HPDE6-E6E7 (cell line): ENCODE data around the gene KCTD3.
A peak's percentile ranks its signal among the peaks of the same experiment; 100 is the strongest.

Experiments
- DNase-seq: peaks from one replicate; pipeline ENCODE4 v3.0.0; 2011; ENCODE audit warnings: missing footprints; ENCODE audit errors: extremely low spot score

Gene KCTD3

GRCh38 chr1:215566556-215567490 is at the start of gene KCTD3:
Gene KCTD3 (plus strand): TSS chr1:215567304. CDS start chr1:215567686, 382 bp downstream.
- DNase-seq, result peak; percentile 37

DNA sequence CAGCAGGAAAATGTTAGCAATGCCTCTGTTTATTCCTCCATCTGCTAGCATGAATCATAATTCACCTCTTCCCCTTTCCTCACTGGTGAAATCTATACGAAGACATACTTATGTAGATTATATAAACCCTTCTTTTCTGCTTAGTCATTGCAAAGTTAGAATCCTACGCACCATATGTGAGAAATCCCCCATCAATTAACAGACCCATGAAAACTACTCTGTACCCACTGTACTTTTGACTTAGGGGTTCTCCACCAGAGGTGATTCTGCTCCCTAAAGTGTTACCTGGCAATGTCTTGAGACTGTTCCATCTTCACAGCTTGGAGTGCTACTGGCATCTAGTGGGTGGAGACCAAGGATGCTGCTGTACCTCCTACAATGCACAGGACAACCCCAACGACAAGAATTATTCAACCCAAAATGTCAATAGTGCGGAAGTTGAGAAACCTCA is 49.6 kb upstream of the KCTD3 start:
- no peak for DNase-seq

DNA sequence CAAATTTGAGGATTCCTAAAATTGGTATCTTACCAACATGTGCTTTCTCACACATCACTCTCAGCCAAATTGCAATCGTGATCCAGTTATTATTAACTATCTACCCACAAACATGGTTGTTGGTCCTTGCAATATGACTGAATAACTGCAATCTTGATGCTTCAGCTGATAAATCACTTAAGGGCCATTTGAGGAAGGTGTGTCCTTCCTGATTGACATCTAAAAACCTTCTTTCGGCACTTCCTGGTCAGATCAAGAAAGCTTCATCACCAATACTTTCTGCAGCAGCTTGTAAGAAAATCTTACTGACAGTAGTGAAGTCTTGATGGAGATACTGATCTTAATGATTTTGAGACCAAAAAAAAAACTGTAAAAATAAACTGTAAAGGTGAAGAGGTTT is 48.5 kb upstream of the KCTD3 start:
- DNase-seq, result no peak

GRCh38 chr1:215521279-215521678 is 45.8 kb upstream of the KCTD3 start:
- no peak for DNase-seq

GRCh38 chr1:215523128-215523861 is 43.8 kb upstream of the KCTD3 start:
- DNase-seq, result no peak

GRCh38 chr1:215523906-215524305 is 43.2 kb upstream of the KCTD3 start:
- DNase-seq, result no peak

GRCh38 chr1:215526147-215526845 is 40.8 kb upstream of the KCTD3 start:
- DNase-seq, result no peak

DNA sequence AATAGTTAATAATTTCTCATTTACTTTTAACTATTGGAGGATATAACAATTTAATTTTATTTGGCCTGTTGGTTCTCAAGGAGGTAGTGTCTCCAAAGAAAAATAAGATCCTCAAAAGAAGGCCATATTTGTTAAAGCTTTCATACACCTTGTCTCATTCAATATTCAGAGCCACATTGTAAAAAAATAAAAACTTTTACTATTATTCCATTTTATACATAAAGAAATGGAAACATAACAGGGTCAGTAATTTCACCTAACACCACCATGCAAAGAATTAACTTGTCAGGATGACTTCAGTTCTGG is 40.3 kb upstream of the KCTD3 start:
- DNase-seq, result no peak

- no peak for DNase-seq
Measured at GRCh38 chr1:215529111-215529510, 38.0 kb upstream of the KCTD3 start.

GRCh38 chr1:215529571-215529970 is 37.5 kb upstream of the KCTD3 start:
- DNase-seq, result no peak

DNA sequence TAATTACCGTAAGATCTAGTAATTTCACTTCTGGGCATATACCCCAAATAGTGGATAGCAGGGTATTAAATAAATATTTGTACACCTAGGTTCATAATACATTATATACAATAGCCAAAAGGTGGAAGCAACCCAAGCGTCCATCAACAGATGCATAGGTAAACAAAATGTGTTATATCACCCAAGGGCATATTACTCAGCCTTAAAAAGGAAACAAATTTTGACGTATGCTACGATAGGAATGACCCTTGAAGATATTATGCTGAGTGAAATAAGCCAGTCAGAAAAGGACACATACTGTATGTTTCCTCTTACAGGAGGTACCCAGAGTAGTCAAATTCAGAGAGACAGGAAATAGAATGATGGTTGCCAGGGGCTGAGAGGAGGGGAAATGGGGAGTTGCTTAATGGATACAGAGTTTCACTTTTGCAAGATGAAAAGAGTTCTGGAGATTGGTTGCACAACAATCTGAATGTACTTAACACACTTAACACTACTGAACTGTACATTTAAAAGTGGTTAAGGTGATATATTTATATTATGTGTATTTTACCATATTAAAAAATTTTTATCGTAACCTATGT is 36.6 kb upstream of the KCTD3 start:
- DNase-seq, result no peak

DNA sequence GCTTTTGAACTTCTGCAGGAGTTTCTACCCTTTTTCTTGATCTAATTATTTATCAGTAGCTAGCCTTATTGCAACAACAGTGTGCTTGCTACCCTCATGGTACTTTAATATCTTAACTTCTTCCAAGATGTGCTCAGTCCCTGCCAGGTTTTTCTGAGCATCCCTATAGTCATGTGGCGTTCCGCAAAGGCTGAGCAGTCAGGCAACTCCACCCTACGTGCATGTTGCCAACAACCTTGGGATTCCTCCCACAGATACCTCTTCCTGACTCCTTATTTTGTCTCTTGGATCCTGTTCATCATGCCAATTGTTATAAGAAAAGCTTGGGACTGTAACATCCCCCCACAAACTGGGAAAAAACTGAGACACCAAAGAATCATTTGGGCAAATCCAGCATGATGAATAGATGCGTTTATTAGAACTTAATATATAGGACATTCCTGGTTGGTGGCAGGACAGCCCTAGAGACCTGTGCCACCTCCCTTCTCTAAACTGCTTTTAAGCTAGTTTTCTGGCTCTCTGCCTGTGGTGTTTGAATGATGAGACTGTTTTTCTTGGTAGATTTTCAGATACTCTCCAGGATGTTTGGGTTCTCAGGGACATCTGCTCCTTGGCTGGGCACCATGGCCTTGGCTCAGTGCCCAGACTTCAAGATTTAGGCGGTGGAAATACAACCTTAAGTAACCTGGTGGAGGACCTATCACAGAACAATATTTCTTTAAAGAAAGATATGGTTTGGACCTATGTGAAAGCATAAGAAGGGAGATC is 27.1 kb upstream of the KCTD3 start:
- no peak for DNase-seq

- no peak for DNase-seq
Measured at GRCh38 chr1:215542301-215542700, 24.8 kb upstream of the KCTD3 start.

- DNase-seq, result peak; percentile 12
Measured at GRCh38 chr1:215543191-215543606, 23.9 kb upstream of the KCTD3 start.

DNA sequence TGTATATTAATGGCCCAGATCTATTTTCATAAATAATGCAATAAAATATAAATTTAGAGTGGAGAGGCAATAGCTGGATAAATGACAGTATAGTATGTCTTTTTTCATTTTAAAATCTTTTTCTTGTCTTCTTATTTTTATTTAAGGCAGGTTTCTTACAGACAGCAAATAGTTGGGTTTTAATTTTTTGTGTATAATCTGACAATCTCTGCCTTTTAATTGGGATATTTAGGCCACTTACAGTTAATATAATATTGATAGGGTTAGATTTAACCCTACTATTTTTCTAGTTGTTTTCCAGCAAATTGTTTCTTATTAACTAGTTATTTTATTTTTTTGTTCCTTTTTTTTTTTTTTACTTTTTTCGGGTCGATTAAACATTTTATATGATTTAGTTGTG is 23.3 kb upstream of the KCTD3 start:
- no peak for DNase-seq

GRCh38 chr1:215544566-215544965 is 22.5 kb upstream of the KCTD3 start:
- no peak for DNase-seq

GRCh38 chr1:215545096-215545495 is 22.0 kb upstream of the KCTD3 start:
- DNase-seq, result no peak

- DNase-seq, result no peak
Measured at GRCh38 chr1:215547011-215547410, 20.1 kb upstream of the KCTD3 start.

DNA sequence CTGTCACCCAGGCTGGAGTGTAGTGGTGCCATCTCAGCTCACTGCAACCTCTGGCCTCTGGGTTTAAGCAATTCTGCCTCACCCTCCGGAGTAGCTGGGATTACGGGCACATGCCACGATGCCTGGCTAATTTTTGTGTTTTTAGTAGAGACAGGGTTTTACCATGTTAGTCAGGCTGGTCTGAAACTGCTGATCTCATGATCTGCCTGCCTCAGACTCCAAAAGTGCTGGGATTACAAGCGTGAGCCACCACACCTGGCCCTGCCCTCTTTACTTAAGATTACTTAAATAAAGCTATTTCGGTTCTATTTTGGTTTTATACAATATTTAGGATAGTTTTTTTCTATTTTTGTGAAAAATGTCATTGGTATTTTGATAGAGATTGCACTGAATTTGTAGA is 15.3 kb upstream of the KCTD3 start:
- no peak for DNase-seq

DNA sequence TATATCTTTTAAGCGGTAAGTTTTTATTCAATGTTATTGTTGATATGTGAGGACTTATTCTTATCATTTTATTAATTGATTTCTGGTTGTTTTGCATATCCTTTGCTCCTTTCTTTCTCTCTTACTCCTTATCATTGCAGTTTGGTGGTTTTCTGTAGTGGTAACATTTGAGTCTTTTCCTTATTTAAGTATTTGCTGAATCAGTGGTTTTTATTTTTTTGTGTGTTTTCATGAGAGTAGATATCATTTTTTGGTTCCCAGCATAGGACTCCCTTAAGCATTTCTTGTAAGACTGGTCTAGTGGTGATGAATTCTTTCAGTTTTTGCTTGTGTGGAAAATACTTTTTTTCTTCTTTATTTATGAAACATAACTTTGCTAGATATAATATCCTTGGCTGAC is 12.2 kb upstream of the KCTD3 start:
- DNase-seq, result no peak

DNA sequence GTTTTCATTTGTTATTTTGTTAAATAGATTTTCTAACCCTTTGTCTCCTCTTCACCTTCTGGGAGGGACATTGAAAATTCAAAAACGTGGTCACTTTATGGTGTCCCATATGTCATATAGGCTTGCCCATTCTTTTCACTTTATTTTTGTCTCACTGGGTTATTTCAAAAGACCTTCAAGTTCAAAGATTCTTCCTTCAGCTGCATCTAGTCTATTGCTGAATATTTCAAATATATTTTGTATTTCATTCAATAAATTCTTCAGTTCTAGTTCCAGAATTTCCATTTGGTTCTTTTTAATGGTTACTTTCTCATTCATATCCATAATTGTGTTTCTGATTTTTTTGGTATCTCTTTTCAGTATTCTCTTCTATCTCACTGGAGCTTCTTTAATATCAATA is 11.6 kb upstream of the KCTD3 start:
- no peak for DNase-seq
